ENCODE data around the gene P4HB.
"Not testable (repeated sequence)": the region's sequence is repeated elsewhere in the genome, so short reads cannot be mapped to it uniquely, and the experiment has no call there.

Gene P4HB

DNA sequence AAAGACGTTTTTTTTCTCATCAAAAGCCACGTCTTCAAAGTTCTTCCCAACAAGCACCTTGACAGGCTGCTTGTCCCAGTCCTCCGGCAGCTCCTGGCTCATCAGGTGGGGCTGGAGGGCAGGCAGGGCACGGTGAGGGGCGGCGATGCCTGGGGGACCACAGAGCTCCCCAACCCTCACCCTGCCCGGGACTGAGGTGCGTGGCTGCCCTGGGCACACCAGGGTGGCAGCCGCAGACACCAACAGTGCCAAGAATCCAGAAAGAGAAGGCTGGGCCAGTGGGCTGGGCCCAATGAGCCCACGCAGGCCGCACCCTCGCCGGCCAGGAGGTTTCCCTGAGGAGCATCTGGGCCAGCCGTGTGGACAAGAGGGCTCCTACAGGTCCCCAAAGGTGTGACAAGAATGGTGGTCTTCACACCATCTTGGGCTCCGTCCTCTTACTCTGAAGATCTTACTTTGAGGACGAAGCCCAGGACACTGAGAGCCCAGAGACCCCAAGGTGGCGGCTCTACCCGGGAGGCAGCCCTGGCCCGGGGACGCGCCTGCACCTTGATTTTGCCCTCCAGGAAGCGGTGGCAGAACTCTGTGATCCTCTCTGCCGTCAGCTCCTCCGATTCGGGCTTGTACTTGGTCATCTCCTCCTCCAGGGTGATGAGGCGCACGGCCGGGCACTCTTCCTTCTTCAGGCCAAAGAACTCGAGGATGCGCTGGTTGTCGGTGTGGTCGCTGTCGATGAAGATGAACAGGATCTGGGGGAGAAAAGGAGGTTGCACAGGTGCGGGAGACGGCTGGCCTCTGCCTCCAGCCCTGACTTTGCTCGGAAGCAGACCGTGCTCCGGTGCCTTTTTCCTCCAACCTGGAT is 14.2 kb downstream of the P4HB start:
- DNase-seq (ENCODE audit: low read depth) = no peak

DNA sequence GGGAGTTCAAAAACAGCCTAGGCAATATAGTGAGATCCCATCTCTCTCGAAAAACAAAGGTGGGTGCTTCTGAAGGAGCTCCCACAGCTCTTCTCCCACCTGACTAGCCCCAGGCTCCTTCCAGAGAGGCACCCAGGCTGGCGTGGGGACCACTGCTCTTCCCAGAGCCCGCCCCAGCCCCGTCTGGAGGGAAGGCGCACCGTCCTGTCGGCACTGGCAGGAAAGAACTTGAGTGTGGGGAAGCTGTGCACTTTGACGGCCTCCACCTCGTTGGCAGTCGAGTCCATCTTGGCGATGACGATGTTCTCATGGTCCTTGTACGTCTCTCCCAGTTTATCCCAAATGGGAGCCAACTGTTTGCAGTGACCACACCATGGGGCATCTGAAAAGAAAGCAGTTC is 15.0 kb downstream of the P4HB start:
- no peak for DNase-seq (ENCODE audit: low read depth)

DNA sequence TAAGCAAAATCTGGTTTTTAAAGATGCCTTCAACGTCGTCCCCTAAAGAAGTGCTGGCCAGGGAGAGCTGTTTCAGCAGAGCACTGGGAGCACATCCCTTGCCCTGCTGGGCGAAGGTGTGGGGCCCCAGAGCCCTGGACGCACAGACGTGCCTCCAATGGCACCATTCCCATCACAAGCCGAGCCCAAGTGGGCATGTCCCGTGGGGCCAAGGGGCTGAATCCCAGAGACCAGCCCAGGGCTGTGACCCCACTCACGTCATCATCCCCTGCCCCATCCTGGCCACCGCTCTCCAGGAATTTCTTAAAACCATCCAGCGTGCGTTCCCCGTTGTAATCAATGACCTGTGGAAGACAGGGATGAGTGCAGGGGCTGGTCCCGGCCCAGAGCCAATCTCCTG is 15.4 kb downstream of the P4HB start:
- no peak for DNase-seq (ENCODE audit: low read depth)

DNA sequence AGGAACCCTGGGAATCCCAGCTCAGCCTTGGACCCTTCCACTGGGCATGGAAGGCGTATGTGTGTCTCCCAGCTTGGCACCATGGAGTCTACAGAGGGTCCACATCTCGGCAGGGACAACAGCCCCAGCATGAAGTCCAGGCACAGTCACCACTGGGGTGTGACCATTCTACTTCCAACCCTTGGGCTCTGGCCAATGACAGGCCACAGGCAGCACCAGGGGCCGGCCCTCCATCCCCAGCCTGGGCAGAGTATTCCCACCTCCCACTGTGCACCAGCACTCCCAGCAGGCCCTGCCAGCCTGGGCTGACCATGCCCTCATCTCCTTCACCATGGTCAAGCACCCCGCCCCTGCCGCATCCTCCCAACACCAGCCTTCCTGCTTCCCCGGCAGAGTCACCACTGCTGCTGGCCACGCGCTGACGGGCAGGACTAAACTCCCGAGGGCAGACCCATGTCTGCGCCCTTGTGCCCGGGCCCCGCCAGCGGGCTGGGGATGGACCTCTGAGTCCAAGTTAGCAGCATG is 15.9 kb downstream of the P4HB start:
- DNase-seq (ENCODE audit: low read depth) = no peak

DNA sequence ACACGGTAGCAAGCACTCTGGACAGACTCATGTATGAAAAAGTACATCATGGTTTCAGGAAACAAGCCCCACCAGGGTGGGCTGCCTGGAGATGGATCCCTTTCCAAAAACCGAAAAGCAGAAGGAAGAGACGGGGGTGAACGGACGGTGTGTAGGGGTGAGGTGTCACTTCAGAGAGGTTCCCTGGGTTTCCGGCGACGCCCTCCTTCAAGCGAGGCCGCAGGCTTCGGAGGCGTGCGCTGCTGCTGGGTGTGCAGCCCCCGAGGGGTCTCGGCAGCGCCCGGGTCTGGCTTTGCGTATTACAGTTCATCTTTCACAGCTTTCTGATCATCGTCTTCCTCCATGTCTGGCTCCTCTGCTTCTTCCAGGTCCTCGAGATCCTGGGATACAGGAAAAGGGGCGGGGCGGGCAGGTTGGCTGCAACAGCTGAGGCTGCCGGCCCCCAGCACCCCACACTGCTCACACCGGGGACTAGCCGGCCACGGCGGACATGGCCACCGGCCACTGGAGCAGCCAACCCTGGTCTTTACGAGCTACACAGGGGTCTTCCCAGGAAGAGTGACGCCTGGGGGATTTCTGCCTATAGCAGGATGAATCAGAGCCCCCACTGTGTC is 16.5 kb downstream of the P4HB start:
- DNase-seq (ENCODE audit: low read depth) = no peak

DNA sequence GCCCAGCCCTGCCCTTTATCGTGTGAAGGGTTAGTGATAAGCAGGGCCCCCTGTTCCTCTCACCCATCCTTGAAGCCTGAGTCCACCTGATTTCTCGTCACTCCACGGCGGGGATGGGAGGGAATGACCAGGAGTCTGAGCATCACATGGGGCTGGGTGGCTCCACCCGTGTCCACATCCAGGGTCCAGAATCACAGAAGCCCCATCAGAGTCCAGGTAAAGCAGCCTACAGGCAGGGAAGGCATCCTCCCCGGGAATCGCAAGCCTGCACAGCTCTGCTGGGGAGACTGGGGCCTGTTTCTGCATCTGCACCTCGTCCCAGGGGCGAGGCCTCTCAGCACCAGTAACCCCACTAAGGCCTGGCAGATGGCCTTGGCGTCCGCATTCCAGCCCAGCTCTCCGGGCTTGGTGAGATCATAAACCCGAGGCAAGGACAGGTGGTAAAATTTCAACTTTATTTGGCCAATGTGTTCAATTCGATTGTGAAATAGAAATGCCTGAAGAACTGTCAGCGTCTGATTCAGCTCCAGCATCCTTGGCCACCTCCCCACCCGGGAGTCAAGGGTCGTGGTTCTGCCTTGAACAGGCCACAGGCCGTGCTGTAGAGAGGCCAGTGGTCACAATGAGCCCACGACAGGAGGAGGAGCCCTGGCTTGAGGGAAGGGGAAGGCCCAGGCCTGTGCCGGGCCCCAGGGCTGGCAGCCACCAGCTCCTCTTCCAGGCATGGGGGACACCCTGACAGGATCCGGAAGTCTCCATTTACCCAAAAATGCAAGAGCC is 17.4 kb downstream of the P4HB start:
- DNase-seq (ENCODE audit: low read depth) = no peak

DNA sequence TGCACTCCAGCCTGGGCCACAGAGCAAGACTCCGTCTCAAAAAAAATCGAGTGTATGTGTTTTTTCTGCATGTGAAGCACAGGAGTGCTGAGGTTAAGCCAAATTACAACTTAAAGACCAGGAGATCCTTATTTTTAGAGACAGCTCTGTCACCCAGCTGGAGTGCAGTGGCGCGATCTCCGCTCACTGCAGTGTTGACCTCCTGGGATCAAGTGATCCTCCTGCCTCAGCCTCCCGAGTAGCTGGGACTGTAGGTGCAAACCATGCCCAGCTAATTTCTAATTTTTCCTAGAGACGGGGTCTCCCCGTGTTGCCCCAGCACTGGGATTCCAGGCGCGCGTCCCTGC is 18.0 kb downstream of the P4HB start:
- DNase-seq (ENCODE audit: low read depth) = no peak

DNA sequence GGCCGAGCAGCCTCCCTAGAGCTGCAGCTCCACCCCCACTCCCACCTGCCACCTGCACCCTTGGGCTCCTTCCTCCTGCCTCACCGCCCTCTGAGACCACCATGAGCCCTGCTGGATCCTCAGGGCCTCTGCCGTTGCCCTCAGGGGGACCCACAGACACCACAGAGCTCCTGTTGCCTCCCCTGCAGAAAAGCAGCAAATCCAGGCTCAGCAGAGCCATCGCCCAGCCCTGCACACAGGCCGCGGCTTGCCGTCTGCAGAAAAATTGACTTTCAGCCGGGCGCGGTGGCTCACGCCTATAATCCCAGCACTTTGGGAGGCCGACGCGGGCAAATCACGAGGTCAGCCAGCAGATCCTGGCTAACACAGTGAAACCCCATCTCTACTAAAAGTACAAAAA is 18.5 kb downstream of the P4HB start:
- DNase-seq (ENCODE audit: low read depth) = no peak

DNA sequence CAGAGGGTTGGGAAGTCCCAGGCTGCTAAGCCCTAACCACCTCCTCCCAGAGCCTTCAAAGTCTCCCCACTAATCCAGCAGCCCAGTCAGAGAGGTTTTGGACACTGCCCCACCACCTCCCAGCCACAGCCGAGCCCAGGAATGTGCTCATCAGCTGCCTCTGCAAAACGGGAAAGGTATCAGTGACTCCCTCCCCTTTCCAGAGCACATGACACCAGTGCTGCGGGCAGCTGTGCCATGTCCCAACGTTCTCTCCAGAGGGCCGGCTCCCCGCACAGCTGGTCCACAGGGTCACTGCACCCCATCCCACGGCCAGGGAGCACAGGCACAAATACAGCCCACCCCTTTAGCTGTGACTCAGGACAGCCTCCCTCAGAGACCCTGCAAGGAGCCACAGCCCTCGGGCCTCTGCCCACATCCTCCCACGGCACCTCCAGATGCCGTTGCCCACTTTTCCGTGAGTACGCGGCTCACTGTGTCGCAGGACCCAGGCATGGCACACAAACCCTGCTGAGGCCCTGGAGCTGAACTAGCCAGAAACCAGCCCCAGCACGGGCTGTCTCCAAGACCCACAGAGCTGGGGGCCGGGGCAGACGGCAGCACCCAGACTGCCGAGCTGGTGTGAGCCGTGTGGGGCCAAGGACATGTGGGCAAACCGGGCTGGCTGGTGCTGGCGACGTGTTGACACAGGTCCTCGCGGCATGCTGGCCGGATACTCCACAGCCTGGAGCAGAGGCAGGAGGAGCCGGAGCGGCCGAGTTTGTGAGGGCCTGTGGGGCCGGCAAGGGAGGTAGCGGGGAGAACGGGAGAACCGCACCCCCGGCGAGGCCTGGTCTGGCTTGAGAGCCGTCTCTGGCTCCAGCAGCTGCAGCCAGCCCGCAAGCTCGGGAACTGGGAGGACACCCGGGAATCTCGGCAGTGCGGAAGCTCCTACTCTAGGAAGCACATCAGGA is 19.2 kb downstream of the P4HB start:
- no peak for DNase-seq (ENCODE audit: low read depth)

DNA sequence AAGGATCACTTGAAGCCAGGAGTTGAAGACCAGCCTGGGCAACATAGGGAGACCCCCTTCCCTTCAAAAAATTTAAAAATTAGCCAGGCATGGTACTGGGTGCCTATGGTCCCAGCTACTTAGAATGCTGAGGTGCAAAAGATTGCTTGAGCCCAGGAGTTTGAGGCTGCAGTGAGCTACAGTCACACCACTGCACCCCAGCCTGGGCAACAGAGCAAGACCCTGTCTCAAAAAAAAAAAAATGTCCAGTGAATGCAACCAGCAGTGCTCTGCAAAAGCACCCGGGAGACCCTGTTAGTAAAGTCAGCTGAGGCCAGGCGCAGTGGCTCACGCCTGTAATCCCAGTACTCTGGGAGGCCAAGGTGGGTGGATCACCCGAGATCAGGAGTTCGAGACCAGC is 20.3 kb downstream of the P4HB start:
- DNase-seq (ENCODE audit: low read depth) = not testable (repeated sequence)

DNA sequence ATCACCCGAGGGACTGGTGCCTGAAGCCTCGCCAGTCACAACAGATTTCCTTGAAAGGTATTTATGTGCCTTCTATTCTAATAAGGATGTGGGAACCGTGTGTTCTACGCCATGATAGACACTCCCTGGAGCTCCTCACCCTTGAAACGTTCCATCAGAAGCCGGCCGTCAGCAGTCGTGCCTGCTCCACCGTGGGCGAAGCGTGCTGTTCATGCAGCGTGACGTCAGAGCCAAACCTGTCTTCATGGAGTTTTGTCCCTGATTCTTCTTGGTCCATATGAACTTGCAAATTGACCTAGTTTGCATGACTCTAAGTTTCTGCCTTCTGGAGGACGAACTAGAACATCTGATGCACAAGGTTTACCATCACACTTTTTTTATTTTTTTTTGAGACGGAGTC is 21.0 kb downstream of the P4HB start:
- DNase-seq (ENCODE audit: low read depth) = no peak

DNA sequence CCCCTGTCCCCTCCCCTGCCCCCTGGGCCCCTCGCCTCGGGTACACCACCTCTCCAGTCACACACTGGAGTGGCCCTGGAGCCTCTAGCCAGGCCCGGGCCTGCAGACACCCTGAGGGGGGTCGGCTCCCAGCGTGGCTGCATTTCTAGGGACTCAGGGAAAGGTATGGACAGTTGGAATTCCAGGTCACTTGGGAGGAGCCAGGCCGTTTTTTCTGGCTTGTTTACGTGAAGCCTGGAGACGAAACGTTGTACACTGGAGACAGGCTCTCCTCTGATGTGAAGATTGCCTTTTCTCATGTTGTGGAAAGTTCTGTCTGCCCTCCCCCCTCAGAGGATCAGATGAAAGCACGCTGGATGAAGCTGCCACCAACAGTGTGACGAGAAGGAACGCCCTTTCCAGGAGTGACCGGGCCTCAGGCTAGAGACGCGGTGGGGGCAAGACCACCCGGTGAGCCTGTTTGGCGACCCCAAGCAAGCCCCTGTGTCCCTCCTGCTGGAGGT is 21.5 kb downstream of the P4HB start:
- no peak for DNase-seq (ENCODE audit: low read depth)

DNA sequence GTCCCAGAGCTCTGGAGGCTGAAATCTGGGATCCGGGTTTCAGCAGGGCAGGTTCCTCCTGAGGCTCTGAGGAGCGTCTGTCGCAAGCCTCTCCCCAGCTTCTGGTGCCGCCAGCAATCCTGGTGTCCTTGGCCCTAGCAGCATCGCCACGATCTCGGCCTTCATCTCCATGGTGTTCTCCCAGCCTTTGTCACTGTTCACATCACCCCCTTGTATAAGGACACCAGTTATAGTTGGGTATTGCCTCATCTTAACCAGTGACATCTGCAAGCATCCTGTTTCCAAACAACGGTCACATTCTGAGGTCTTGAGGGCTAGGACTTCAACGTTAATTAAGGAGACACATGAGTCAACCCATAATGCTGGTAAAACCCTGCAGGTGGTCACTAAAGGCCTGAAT is 22.7 kb downstream of the P4HB start:
- DNase-seq (ENCODE audit: low read depth) = no peak

DNA sequence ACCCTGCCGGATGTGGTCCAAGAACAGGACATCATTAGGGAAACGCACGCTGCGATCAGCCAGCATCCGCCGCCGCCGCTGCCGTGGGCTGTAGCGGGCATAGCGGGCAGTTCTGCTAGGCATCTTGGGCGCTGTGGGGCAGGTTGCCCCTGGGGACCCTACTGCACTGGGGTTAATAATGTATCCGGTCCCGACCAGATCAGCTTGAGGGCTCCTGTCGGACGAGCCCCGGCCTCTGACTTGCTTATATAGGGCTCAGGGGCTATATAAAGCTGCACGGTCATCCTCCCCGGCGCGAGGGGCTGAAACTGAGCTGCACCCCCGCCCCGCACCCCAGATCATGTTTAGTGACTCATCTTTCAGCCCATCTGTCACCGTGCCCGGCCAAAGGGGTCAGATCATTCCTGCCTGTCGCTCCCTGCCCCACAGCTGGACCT is 25.5 kb downstream of the P4HB start, which contains the start of gene PPP1R27:
Gene PPP1R27 (minus strand): TSS at position 220 of the 437 bp plus-strand sequence. CDS start 97 bp downstream, at position 123.
- no peak for DNase-seq (ENCODE audit: low read depth)

DNA sequence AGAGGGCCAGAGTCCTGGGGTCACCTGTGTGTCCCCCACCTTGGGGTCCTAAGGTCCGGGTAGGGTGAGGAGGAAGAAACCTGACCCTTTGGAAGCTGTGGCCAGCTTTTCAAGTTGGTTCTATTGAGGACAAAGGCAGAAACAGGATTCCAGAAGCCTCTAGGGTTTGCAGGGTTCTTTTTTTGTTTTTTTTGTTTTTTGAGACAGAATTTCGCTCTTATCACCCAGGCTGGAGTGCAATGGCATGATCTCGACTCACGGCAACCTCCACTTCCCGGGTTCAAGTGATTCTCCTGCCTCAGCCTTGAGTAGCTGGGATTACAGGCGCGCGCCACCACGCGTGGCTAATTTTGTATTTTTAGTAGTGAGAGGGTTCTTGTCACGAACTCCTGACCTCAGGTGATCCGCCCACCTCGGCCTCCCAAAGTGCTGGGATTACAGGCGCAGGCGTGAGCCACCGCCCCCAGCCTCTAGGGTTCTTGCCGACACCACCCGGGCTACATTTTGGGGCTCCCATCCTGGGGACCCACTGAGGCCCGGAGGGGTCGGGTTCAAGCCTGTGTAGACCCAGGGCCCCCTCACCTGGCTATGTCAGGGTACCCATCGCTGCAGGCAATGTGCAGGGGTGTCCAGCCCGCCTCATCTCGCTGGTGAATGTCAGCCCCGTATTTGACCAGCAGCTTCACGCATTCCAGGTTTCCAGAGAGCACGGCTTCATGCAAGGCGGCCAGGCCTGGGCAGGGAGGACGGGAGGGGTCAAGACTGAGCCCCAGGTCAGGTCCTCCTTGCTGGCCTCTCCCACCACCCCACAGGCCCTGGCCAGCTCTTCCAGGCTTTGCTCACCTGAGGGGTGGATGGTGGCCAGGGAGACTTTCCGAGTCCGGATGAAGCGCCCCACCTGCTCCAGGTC is 26.2 kb downstream of the P4HB start:
- no peak for DNase-seq (ENCODE audit: low read depth)

DNA sequence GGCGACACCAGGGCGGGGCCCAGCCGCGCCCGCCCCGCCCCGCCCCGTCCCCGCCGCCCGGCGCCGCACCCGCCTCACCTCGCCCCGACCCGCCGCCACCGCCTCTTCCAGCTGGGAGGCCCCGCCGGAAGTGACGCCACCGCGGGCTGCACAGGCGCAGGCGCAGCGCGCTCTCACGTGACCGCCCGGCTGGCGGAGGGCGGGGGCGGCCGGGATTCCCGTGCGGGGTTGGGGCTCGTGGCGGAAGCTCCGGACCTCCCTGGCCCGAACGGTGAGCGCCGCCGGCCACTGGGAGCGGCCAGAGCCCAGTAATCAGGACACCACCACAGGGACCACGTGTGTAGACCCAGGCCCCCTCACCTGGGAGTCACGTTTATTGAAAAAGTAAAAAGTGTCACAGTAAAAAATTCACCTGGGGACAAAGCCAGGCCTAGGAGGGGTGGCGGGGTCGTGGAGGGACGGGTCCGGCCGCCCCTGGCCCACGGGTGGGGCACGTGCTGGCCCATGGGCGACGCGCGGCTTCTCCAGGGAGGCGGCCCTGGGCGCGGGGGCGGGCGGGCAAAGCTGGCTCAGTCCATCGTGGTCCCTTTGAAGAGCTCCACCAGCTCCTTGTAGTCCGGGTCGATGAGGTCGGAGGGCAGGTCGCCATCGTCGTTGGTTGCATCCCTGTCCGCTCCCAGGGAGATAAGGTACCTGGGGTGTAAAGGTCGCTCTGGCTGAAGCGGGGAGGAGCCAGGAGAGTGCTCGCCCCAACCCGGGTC is 27.0 kb downstream of the P4HB start, which contains the start of gene MCRIP1:
Gene MCRIP1 (minus strand): TSS at position 132 of the 761 bp plus-strand sequence. CDS start 8,785 bp downstream, outside the sequence.
- peak; percentile 90 for DNase-seq (ENCODE audit: low read depth)

DNA sequence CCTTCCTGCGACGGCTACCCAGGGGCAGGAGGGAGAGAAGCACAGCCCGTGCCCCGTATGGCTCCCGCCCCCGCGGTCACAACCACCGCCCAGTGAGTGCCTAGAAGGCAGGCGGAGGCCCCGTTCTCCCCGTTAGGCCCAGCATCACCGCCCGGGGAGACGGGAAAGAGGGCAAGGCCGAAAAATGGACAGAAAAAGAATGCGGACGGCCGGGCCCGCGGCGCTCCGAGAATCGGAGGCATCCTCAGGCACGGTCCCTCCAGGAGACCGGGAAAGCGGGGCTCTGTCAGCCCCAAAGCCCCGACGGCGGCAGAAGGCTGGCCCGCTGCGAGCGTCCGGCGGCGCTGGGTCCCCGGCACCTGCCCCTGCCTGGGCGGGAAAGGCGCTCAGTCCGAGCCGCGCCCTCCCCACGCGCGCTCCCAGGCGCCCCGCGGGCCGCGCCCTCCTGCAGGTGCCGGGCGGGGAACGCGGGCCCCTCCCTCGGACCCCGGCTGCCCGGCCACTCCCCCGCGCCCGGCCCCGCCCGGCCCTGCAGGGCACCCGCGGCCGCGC is 27.7 kb downstream of the P4HB start:
- DNase-seq (ENCODE audit: low read depth) = no peak

DNA sequence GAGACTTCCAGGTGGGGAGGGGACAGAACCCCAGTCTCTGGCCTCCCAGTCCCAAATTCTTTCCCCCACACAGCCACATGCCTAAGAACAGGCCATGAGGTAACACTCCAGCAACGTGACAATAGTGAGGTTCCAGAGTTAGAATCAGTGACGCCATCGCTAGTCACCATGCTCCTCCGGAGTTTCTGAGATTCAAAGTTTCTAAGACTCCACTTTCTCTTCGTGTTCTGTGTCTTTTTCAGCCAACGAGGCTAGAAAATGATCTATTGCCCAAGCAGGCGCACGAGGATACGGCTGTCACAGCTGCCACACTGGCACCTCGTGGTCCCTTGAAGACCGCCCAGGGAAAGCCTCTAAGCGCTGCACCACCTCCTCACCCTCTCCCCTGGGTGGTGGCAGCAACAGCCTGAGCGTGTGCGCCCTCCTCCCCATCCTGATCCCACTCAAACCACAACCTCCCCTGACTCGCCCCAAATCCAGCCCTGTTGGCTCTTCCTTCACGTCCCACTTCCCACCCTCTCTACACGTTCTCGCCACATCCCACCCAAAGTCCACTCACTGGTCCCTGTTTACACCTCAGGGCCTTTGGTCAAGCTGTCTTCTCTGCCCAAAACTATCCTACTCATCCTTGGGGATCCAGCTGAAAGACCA is 28.3 kb downstream of the P4HB start:
- no peak for DNase-seq (ENCODE audit: low read depth)
